Tibial nerve (tissue), 4 donors: ENCODE results near the gene PRDM2. TPM values are rescaled to one million over a fixed set of nuclear protein-coding genes. Genes with fewer than 3 reads are reported as not detected.
"Not testable (repeated sequence)": the region's sequence is repeated elsewhere in the genome, so short reads cannot be mapped to it uniquely, and the experiment has no call there.

Source experiments
- DNase-seq, 2 donors: peaks; one replicate each; pipeline ENCODE4 v3.0.0-alpha.2; 2019; ENCODE audit warnings: low spot score in 2 of 2
- H3K27ac ChIP-seq, 4 donors: fragments of 200-600 bp; sonication (generic) in 3 of 4; one replicate each; pipeline ENCODE4 v1.5.1; 2017 to 2019; ENCODE audit warnings: mild to moderate bottlenecking in 1 of 4
- H3K27me3 ChIP-seq, 2 donors: fragments of 200-600 bp; sonication (generic) in 1 of 2; one replicate each; pipeline versions ENCODE4 v1.5.1 to v1.6.0; 2017 to 2019
- H3K36me3 ChIP-seq, 3 donors: fragments of 200-600 bp; sonication (generic); one replicate each; pipeline ENCODE4 v1.5.1; 2018 to 2019
- H3K4me1 ChIP-seq, 4 donors: fragments of 200-600 bp; sonication (generic) in 3 of 4; one replicate each; pipeline ENCODE4 v1.5.1; 2017 to 2019
- H3K4me3 ChIP-seq, 4 donors: fragments of 200-600 bp; sonication (generic) in 3 of 4; one replicate each; pipeline ENCODE4 v1.5.1; 2017 to 2019; ENCODE audit warnings: mild to moderate bottlenecking in 1 of 4, moderate library complexity in 1 of 4
- H3K9me3 ChIP-seq, 4 donors: fragments of 200-600 bp; sonication (generic) in 3 of 4; one replicate each; pipeline ENCODE4 v1.5.1; 2017 to 2019
- EP300 ChIP-seq, 2 donors: sonication (generic); formaldehyde crosslinking; IDR thresholded peaks; one replicate each; pipeline ENCODE4 v1.6.1; 2017; ENCODE audit warnings: antibody characterized with exemption in 2 of 2, mild to moderate bottlenecking in 1 of 2
- POLR2A ChIP-seq, 2 donors: fragments of 450-650 bp; IDR thresholded peaks; one replicate each; pipeline ENCODE4 v1.6.1; 2017; ENCODE audit warnings: antibody characterized with exemption in 2 of 2, mild to moderate bottlenecking in 2 of 2, moderate library complexity in 2 of 2
- WGBS, 2 donors: methylation state at CpG; one replicate each; pipeline ENCODE4 v1.1.5; 2018; 5-methylcytosine and 5-hydroxymethylcytosine counted together
- total RNA-seq, 4 donors: library from RNA; depleted of rRNA; stranded (reverse); fragments of >200 nt; gene quantifications; one replicate each; pipeline ENCODE4 v1.1.0, GENCODE V29; 2016
- TF ChIP-seq, protein P1 (sequence below), 5 experiments: fragments of 200-600 bp in 3 of 5; fragments of 450-650 bp in 2 of 5; sonication (generic) in 3 of 5; IDR thresholded peaks; one replicate each; pipeline ENCODE4 v1.5.1; 2016 to 2019; ENCODE audit warnings: antibody characterized with exemption in 5 of 5, mild to moderate bottlenecking in 3 of 5, moderate library complexity in 2 of 5

Gene PRDM2
- total RNA-seq, 4 donors from 2014 or later: 26.4 to 48.8 (median 46.5) TPM

- H3K4me1 ChIP-seq: no peaks in the 10 kb centered on the region
- H3K27ac ChIP-seq: no peak overlapping the region
- WGBS, 2 donors: 78 to 86% methylated on average over 3 of the region's 3 CpGs
- TF ChIP-seq EP300 (IDR thresholded peaks at IDR 0.05): no peak
- TF ChIP-seq, protein P1, sequence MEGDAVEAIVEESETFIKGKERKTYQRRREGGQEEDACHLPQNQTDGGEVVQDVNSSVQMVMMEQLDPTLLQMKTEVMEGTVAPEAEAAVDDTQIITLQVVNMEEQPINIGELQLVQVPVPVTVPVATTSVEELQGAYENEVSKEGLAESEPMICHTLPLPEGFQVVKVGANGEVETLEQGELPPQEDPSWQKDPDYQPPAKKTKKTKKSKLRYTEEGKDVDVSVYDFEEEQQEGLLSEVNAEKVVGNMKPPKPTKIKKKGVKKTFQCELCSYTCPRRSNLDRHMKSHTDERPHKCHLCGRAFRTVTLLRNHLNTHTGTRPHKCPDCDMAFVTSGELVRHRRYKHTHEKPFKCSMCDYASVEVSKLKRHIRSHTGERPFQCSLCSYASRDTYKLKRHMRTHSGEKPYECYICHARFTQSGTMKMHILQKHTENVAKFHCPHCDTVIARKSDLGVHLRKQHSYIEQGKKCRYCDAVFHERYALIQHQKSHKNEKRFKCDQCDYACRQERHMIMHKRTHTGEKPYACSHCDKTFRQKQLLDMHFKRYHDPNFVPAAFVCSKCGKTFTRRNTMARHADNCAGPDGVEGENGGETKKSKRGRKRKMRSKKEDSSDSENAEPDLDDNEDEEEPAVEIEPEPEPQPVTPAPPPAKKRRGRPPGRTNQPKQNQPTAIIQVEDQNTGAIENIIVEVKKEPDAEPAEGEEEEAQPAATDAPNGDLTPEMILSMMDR (IDR thresholded peaks at IDR 0.05): peak in 1 of 5 experiments; percentile 18
- no peaks in the 10 kb centered on the region for H3K9me3 ChIP-seq
- H3K27me3 ChIP-seq: no peaks in the 10 kb centered on the region
- H3K36me3 ChIP-seq: no peaks in the 10 kb centered on the region
- no peak for DNase-seq
- H3K4me3 ChIP-seq: no peak overlapping the region
Observed at GRCh38 chr1:13714851-13715250, 14.9 kb downstream of the PRDM2 start.

DNA sequence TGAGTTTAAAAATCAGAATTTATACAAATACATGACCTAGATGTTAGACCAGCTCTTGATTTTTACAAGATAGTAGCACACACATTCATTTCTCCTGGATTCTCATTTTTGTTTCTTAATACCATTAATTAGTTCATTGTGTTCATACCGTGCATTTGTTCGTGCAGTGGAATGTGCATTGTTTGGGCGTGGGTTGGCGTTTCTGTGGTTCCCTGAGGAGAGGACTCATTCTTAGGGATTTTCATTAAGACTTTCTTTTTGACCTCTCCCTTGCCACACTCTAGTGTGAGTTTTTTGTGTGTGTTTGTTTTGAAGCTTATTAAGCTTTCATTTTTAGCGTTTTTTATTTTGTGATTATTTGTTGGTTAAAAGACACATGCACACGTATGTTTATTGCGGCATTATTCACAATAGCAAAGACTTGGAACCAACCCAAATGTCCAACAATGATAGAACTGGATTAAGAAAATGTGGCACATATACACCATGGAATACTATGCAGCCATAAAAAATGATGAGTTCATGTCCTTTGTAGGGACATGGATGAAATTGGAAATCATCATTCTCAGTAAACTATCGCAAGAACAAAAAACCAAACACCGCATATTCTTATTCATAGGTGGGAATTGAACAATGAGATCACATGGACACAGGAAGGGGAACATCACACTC, 15.8 kb downstream of the PRDM2 start:
- not testable (repeated sequence) for H3K9me3 ChIP-seq, H3K36me3 ChIP-seq, DNase-seq, H3K4me1 ChIP-seq, H3K27me3 ChIP-seq, H3K27ac ChIP-seq, H3K4me3 ChIP-seq
- 75 to 83% methylated on average over 9 of the region's 9 CpGs for WGBS, 2 donors

GRCh38 chr1:13722808-13723360, 22.9 kb downstream of the PRDM2 start:
- TF ChIP-seq POLR2A (IDR thresholded peaks at IDR 0.05) (no peak), EP300 (IDR thresholded peaks at IDR 0.05) (no peak)
- TF ChIP-seq, protein P1 (IDR thresholded peaks at IDR 0.05): no peak
- Histone ChIP-seq H3K9me3 (no peaks in the 10 kb centered on the region), H3K4me3 (no peak overlapping the region), H3K27me3 (no peaks in the 10 kb centered on the region), H3K4me1 (no peaks in the 10 kb centered on the region), H3K27ac (no peak overlapping the region), H3K36me3 (no peaks in the 10 kb centered on the region)
- WGBS, 2 donors: 93 to 95% methylated on average over 7 of the region's 7 CpGs
- DNase-seq: no peak

DNA sequence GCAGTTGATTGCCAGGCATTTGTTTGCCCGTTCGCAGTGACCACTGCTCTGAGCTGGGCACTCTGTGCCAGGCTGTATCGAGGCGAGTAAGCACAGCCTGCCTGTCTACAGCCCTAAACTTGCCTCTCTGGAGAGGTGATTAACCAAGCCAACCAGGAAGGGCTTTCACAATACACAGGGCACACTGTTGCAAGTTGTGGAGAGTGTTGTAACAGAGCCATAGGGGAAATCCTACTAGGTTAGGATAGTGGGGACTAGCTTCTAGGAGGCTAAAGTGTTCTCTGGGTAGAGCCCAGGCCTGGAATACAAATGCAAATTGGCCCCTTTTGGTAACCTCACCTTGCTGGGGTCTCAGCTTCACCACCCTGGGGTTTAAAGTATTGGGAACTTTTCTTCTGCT, 23.8 kb downstream of the PRDM2 start:
- no peak overlapping the region for H3K4me3 ChIP-seq
- H3K27ac ChIP-seq: no peak overlapping the region
- H3K36me3 ChIP-seq: no peaks in the 10 kb centered on the region
- no peak for DNase-seq
- H3K27me3 ChIP-seq: no peaks in the 10 kb centered on the region
- no peaks in the 10 kb centered on the region for H3K4me1 ChIP-seq
- no peaks in the 10 kb centered on the region for H3K9me3 ChIP-seq
- TF ChIP-seq, protein P1 (IDR thresholded peaks at IDR 0.05): no peak
- TF ChIP-seq POLR2A (IDR thresholded peaks at IDR 0.05) (no peak), EP300 (IDR thresholded peaks at IDR 0.05) (peak in 1 of 2 donors; percentile 53)
- 75 to 82% methylated on average over 4 of the region's 4 CpGs for WGBS, 2 donors

DNA sequence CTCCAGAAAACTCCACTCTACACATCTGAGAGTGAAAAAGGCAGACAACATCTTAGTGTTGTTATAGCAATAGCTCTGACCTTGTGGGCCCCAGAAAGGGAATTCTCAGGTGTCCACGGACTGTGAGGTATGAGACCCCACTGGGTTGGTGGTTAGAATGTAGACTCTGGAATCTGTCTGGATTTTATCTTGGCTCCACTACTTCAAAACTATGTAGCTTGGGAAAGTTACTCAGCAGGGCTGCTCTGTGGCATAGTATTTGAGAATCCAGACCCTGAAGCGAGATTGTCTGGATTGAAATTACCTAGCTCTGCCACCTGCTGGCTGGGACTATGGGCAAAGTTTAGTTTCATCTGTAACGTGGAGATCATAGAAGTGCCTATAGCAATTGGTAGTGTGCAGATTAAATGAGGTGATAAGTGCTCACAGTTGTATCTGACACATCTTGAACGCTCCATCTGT, 25.8 kb downstream of the PRDM2 start:
- no peak overlapping the region for H3K4me3 ChIP-seq
- no peaks in the 10 kb centered on the region for H3K4me1 ChIP-seq
- no peaks in the 10 kb centered on the region for H3K36me3 ChIP-seq
- H3K27ac ChIP-seq: no peak overlapping the region
- H3K27me3 ChIP-seq: no peaks in the 10 kb centered on the region
- no peak for DNase-seq
- no peaks in the 10 kb centered on the region for H3K9me3 ChIP-seq
- TF ChIP-seq, protein P1 (IDR thresholded peaks at IDR 0.05): peak in 4 of 5 experiments; percentile 14 to 30 (median 23)
- no peak for TF ChIP-seq EP300 (IDR thresholded peaks at IDR 0.05)
- TF ChIP-seq POLR2A (IDR thresholded peaks at IDR 0.05): no peak
- WGBS, 2 donors: 55 to 62% methylated on average over 4 of the region's 4 CpGs
